Gastroesophageal sphincter (tissue), 3 donors: ENCODE data around the gene TTBK1.

Experiments
- CTCF ChIP-seq, 4 experiments: fragments of 200-600 bp in 2 of 4; fragments of 450-650 bp in 2 of 4; sonication (generic) in 1 of 4; IDR thresholded peaks; one replicate each; pipeline ENCODE4 v1.5.1; 2017 to 2019; ENCODE audit warnings: antibody characterized with exemption in 4 of 4, mild to moderate bottlenecking in 2 of 4, moderate library complexity in 2 of 4
- POLR2AphosphoS5 ChIP-seq: sonication (generic); formaldehyde crosslinking; IDR thresholded peaks from one replicate; pipeline ENCODE4 v1.6.1; 2017; ENCODE audit warnings: antibody characterized with exemption

- TF ChIP-seq POLR2AphosphoS5 (no peak), CTCF (IDR thresholded peaks at IDR 0.05) (no peak)
These were observed 58.0 kb downstream of the TTBK1 start for GRCh38 chr6:43301081-43301870.
